Prostate gland (tissue), 2 donors: ENCODE results near the gene CGREF1. TPM values are rescaled to one million over a fixed set of nuclear protein-coding genes. Genes with fewer than 3 reads are reported as not detected.

Source experiments
- DNase-seq: peaks from one replicate; pipeline ENCODE4 v3.0.0-alpha.2; 2019; ENCODE audit warnings: low spot score
- H3K27ac ChIP-seq, 2 donors: fragments of 200-600 bp; sonication (generic); 2 replicates each; pipeline ENCODE4 v1.5.1; 2017 to 2019
- H3K27me3 ChIP-seq: fragments of 200-600 bp; sonication (generic); replicated peaks from 2 replicates; pipeline ENCODE4 v1.5.1; 2019; ENCODE audit not compliant: insufficient read depth
- H3K36me3 ChIP-seq, 2 donors: fragments of 200-600 bp; sonication (generic); 1 replicate in 1 of 2; 2 replicates in 1 of 2; pipeline versions ENCODE4 v1.5.1 to v1.8.1; 2017 to 2019
- H3K4me1 ChIP-seq: fragments of 200-600 bp; sonication (generic); replicated peaks from 2 replicates; pipeline ENCODE4 v1.5.1; 2019
- H3K4me3 ChIP-seq, 2 donors: fragments of 200-600 bp; sonication (generic); 2 replicates each; pipeline ENCODE4 v1.5.1; 2017 to 2019
- H3K9me3 ChIP-seq: fragments of 200-600 bp; sonication (generic); 2 replicates; pipeline ENCODE4 v1.5.1; 2017
- CTCF ChIP-seq, 4 experiments: fragments of 200-600 bp in 2 of 4; fragments of 450-650 bp in 2 of 4; sonication (generic) in 2 of 4; IDR thresholded peaks; 1 replicate in 3 of 4; 2 replicates in 1 of 4; pipeline ENCODE4 v1.5.1; 2016 to 2019; ENCODE audit warnings: antibody characterized with exemption in 4 of 4, mild to moderate bottlenecking in 2 of 4, moderate library complexity in 2 of 4
- POLR2A ChIP-seq: fragments of 450-650 bp; IDR thresholded peaks from one replicate; pipeline ENCODE4 v1.6.1; 2016; ENCODE audit warnings: antibody characterized with exemption, mild to moderate bottlenecking
- POLR2AphosphoS5 ChIP-seq: sonication (generic); formaldehyde crosslinking; IDR thresholded peaks from one replicate; pipeline ENCODE4 v1.6.1; 2017; ENCODE audit warnings: antibody characterized with exemption
- WGBS: methylation state at CpG from one replicate; pipeline ENCODE4 v1.1.5; 2018; 5-methylcytosine and 5-hydroxymethylcytosine counted together
- intact Hi-C: fragments of 100-400 bp; cut with DNase I; formaldehyde crosslinking; loops from one replicate; pipeline ENCODE4 v1.14.2; 2022
- total RNA-seq, 2 donors: library from RNA; depleted of rRNA; stranded (reverse); fragments of >200 nt; gene quantifications; one replicate each; pipeline ENCODE4 v1.1.0, GENCODE V29; 2016

CGREF1 gene, protein sequence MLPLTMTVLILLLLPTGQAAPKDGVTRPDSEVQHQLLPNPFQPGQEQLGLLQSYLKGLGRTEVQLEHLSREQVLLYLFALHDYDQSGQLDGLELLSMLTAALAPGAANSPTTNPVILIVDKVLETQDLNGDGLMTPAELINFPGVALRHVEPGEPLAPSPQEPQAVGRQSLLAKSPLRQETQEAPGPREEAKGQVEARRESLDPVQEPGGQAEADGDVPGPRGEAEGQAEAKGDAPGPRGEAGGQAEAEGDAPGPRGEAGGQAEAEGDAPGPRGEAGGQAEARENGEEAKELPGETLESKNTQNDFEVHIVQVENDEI
- total RNA-seq, result 10 to 100 TPM in 1 of 2 donors, 1 to 10 TPM in 1; 4.9 to 10.7 TPM

DNA sequence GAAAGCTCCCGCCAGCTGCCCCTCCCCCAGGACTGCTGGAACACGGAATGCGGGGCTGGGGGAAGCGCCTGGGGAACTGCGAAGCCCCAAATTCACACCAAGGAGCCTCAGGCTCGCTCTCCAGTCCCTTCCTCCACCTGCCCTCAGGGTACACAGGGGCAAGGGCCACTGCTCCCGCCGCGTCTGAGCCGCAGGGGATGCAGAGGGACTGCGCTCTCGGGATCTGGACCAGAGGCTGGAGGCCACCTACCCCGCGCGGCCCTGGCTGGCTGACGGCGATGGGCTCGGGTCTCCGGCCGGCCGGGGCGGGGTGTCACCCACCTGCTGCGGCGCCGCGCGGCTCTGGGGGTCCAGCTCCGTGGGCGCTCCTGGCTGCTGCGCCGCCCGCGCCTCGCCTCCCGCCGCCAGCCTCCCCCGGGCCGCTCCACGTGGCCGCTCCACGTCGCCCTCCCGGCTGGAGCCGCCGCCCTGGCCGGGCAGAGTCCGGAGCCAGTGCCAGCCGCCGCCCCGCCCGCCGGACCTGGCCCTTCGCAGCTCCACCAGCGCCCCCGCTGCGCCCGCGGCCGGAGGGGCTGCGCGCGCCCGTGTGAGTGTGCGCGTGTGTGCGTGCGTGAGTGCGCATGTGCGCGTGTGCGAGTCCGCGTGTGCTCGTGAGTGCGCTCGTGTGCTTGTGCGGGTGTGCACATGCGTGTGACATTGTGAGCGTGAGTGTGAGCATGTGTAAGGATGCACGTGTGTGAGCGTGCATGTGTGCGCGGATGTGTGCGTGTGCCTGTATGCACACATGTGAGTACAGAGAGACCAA lies at the start of gene CGREF1:
Gene CGREF1, minus strand, starts transcription at position 604 of the 805 bp plus-strand sequence. CDS start 14,762 bp downstream, outside the sequence.
- H3K36me3 ChIP-seq, result no peaks in the 10 kb centered on the region
- intact Hi-C loops, result no loop called here
- no peak for DNase-seq
- TF ChIP-seq POLR2AphosphoS5, result no peak
- no peak for TF ChIP-seq POLR2A
- TF ChIP-seq CTCF (IDR thresholded peaks at IDR 0.05), result no peak
- no peaks in the 10 kb centered on the region for H3K27me3 ChIP-seq
- H3K4me1 ChIP-seq, result peaks cover 3% of the 10 kb centered on the region
- H3K4me3 ChIP-seq, result peak within 1 kb of the TSS; percentile 28 to 36
- H3K9me3 ChIP-seq, result no peaks in the 10 kb centered on the region
- H3K27ac ChIP-seq, result no peak within 1 kb of the TSS
- 6% methylated on average over 29 of the region's 84 CpGs for WGBS

DNA sequence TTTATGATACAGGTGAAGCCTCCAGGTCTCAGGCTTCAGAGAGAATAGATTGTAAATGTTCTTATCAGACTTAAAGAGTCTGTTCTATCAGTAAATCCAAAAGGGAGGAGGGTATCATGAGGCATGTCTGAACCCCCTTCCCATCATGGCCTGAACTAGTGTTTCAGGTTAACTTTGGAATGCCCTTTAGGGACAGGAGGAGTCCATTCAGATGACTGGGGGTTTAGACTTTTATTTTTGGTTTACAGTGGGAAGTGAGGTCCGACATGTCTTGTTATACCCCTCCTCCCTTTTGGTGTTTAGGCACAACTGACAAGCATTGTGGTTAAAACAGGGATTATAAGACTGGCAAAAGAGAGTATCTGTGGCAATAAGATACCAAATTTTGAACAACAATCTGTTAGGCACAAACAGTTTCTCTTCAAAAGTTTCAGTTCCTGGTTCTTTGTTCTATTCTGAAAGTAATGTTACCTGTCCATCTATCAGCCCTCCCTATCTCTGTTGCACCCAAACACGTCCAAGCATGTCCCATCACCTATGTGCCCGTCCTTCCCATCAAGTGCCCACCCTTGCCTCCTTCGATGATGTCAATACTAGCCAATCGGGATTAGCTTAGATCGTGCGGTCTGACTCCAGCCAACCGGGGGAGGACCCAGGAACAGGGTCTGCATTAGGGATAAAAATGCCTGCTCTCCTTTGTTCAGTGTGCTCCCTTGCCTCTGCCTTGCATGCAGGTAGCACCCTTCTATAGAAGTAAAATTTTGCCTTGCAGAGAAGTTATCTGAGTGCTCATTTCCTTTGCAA lies 46.2 kb upstream of the CGREF1 start:
- H3K27ac ChIP-seq, result no peak overlapping the region
- DNase-seq, result no peak
- no peaks in the 10 kb centered on the region for H3K4me1 ChIP-seq
- no peaks in the 10 kb centered on the region for H3K27me3 ChIP-seq
- 81% methylated on average over 8 of the region's 8 CpGs for WGBS
- no peak overlapping the region for H3K4me3 ChIP-seq
- no peak for TF ChIP-seq POLR2AphosphoS5
- no peak for TF ChIP-seq CTCF (IDR thresholded peaks at IDR 0.05)
- TF ChIP-seq POLR2A, result no peak
- H3K9me3 ChIP-seq, result no peaks in the 10 kb centered on the region
- no peaks in the 10 kb centered on the region for H3K36me3 ChIP-seq
- intact Hi-C loops, result no loop called here

DNA sequence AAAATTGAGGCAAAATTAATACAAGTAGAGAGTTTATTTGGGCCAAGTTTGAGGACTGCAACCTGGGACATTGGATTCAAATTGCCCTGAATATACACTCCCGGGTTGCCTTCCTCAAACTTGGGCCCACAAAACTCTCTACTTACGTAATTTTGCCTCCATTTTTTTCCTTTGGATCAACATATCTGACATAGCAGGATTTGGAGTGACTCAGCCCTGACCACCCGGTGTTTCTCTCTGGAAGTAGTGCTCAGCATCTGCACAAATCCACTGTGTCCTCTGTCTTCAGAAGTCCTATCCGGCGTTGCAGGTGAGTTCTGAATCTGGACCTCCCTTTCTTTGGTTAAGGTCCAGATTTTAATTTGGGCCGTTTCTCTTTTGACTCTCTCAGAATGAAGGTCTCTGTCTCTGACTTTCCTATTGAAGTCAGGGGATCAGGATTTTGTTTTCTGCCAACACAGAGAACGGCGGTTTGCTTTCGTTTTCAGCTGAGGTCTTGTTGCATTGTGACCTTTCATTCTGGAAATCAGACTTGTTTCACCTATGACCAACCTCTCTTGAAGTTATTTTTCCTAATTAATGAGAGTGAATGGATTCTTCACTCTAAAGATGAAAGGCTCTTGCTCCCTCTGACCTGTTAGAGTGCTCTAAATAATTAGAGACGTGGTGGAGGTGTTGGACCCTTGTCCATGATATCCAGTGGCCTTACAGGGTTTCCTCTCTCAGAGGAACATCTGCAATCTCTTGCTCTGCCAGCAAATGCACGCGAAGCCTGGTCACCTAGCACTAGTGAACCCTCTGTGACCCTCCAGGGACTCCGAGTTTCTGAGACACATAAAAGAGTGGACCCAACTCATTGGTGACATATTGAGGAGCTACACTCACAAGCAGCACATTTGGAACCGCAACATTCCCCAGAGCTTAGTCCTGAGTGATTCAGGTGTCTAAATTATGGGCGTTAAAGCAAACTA lies 43.5 kb upstream of the CGREF1 start:
- no peaks in the 10 kb centered on the region for H3K36me3 ChIP-seq
- H3K4me1 ChIP-seq, result no peaks in the 10 kb centered on the region
- 89% methylated on average over 15 of the region's 15 CpGs for WGBS
- no peaks in the 10 kb centered on the region for H3K27me3 ChIP-seq
- H3K4me3 ChIP-seq, result no peak overlapping the region
- intact Hi-C loops, result no loop called here
- H3K27ac ChIP-seq, result no peak overlapping the region
- DNase-seq, result no peak
- TF ChIP-seq POLR2A (no peak), CTCF (IDR thresholded peaks at IDR 0.05) (no peak), POLR2AphosphoS5 (no peak)
- H3K9me3 ChIP-seq, result no peaks in the 10 kb centered on the region

GRCh38 chr2:27160191-27160590 lies 41.3 kb upstream of the CGREF1 start:
- 63% methylated on average over 9 of the region's 9 CpGs for WGBS

More at GRCh38 chr2:27160191-27160590, 41.3 kb upstream of the CGREF1 start:
- H3K9me3 ChIP-seq, result no peaks in the 10 kb centered on the region
- TF ChIP-seq POLR2A (no peak), POLR2AphosphoS5 (no peak), CTCF (IDR thresholded peaks at IDR 0.05) (no peak)
- no peak for DNase-seq
- no peak overlapping the region for H3K27ac ChIP-seq
- no peaks in the 10 kb centered on the region for H3K27me3 ChIP-seq
- intact Hi-C loops, result no loop called here
- H3K36me3 ChIP-seq, result no peaks in the 10 kb centered on the region
- no peaks in the 10 kb centered on the region for H3K4me1 ChIP-seq
- no peak overlapping the region for H3K4me3 ChIP-seq
